HG03342 (cell line): ENCODE measurements around the gene SGCD.
"Not testable (repeated sequence)": the region's sequence is repeated elsewhere in the genome, so short reads cannot be mapped to it uniquely, and the experiment has no call there.

Experiments used
- ATAC-seq: cut with Tn5 transposase; IDR thresholded peaks from one replicate; pipeline ENCODE4 v1.9.1; 2021; ENCODE audit warnings: mild to moderate bottlenecking, moderate library complexity; ENCODE audit not compliant: unreplicated experiment

Gene SGCD

GRCh38 chr5:156617426-156617825, 290.5 kb downstream of the SGCD start:
- no peak for ATAC-seq

- ATAC-seq = no peak
These were observed 291.6 kb downstream of the SGCD start for GRCh38 chr5:156618601-156619000.

- no peak for ATAC-seq
These were observed 294.8 kb downstream of the SGCD start for GRCh38 chr5:156621719-156622118.

GRCh38 chr5:156623381-156624040, 296.5 kb downstream of the SGCD start:
- ATAC-seq = no peak

- ATAC-seq = no peak
These were observed 297.7 kb downstream of the SGCD start for GRCh38 chr5:156624686-156625085.

GRCh38 chr5:156628421-156628820, 301.5 kb downstream of the SGCD start:
- ATAC-seq = no peak

GRCh38 chr5:156631005-156631404, 304.0 kb downstream of the SGCD start:
- ATAC-seq = no peak

- ATAC-seq = no peak
These were observed 307.3 kb downstream of the SGCD start for GRCh38 chr5:156634301-156634700.

GRCh38 chr5:156640691-156641241, 313.8 kb downstream of the SGCD start:
- ATAC-seq = no peak

GRCh38 chr5:156641686-156642085, 314.7 kb downstream of the SGCD start:
- ATAC-seq = no peak

- ATAC-seq = no peak
These were observed 320.1 kb downstream of the SGCD start for GRCh38 chr5:156647034-156647451.

- ATAC-seq = no peak
These were observed 327.5 kb downstream of the SGCD start for GRCh38 chr5:156654444-156654843.

- no peak for ATAC-seq
These were observed 328.8 kb downstream of the SGCD start for GRCh38 chr5:156655732-156656131.

- not testable (repeated sequence) for ATAC-seq
These were observed 337.9 kb downstream of the SGCD start for GRCh38 chr5:156664832-156665231.

- ATAC-seq = not testable (repeated sequence)
These were observed 339.7 kb downstream of the SGCD start for GRCh38 chr5:156666686-156667085.

GRCh38 chr5:156667616-156668015, 340.7 kb downstream of the SGCD start:
- ATAC-seq = no peak

GRCh38 chr5:156669416-156669815, 342.5 kb downstream of the SGCD start:
- no peak for ATAC-seq

- no peak for ATAC-seq
These were observed 343.7 kb downstream of the SGCD start for GRCh38 chr5:156670615-156671014.

- no peak for ATAC-seq
These were observed 348.4 kb downstream of the SGCD start for GRCh38 chr5:156675395-156675794.

GRCh38 chr5:156677963-156678362, 351.0 kb downstream of the SGCD start:
- no peak for ATAC-seq

- no peak for ATAC-seq
These were observed 351.5 kb downstream of the SGCD start for GRCh38 chr5:156678484-156678883.

- ATAC-seq = no peak
These were observed 353.9 kb downstream of the SGCD start for GRCh38 chr5:156680831-156681230.

GRCh38 chr5:156681265-156681664, 354.3 kb downstream of the SGCD start:
- no peak for ATAC-seq
